GM18858 (cell line): ENCODE measurements around the gene ATP13A3.

Experiments
- ATAC-seq: cut with Tn5 transposase; IDR thresholded peaks from one replicate; pipeline ENCODE4 v1.9.1; 2021; ENCODE audit not compliant: unreplicated experiment

The ATP13A3 gene

DNA sequence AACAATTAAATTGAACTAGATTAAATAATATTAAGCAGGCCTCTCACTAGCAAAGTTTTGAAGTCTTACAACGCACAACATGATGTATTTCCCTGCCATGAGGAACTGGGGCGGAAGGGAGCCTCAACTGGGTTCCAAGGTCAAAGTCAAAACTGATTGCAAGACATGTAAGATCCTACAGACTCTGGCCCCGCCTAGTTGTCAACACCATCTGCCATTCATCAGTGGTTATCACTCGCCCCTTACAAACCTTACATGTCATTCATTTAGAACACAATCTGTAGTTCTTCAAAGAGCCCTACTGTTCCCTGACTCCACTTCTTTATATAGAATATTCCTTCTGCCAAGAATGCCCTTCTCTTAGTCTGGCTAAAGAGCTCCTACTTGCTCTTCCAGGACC, 10.0 kb downstream of the ATP13A3 start:
- ATAC-seq = no peak

- ATAC-seq = no peak
Observed at GRCh38 chr3:194475978-194476377, 10.8 kb downstream of the ATP13A3 start.

DNA sequence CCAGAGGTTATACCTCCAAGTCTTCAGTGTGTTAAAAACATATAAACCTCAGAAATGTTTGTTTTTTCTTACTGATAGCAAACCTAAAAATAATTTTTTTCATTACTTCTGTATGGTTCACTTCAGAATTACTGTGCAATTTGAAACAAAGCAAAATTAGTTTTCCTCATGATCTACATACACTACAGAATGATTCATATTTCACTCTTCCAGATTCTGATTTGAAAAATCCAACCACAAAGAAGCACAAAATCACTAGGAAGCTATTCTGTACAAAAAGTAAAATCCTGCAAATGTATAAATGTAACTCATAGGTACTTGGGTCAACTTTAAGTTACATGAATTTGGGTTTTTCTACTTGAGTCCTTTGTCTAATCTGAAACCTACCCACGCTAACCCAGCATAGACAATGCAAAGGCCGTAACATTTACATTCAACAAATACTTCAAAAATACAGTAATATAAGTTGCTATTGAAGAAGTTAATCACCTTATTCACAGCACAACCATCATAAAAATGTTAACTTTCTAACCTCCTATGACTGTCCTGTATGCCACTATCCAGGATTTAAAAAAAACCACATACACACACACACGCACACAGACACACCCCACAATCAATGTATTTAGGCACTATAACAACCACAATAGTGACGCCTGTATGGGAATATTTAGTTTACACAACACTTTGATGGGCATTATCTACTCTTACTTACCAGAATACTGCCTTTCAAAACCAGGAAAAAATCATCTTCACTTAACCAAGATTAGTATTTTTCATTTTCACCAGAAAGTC, 11.5 kb downstream of the ATP13A3 start:
- ATAC-seq = no peak

DNA sequence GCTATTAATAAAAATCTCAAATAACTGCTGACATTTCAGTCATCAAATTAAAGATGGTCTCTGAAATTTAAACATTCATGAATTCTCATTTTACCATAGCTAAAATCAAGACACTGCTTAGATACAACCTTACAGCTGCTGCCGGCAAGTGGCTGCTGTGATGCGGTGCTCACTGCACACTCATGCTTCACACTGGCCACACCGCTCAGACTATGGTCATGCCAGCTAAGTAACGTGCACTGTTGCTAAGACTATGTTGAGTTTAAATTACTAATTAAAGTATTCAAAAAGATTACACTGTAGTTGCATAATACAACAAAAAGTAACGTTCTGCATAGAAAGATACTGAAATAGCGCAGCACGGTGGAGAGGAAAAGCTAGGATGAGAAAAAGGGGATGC, 12.1 kb downstream of the ATP13A3 start:
- ATAC-seq = no peak

DNA sequence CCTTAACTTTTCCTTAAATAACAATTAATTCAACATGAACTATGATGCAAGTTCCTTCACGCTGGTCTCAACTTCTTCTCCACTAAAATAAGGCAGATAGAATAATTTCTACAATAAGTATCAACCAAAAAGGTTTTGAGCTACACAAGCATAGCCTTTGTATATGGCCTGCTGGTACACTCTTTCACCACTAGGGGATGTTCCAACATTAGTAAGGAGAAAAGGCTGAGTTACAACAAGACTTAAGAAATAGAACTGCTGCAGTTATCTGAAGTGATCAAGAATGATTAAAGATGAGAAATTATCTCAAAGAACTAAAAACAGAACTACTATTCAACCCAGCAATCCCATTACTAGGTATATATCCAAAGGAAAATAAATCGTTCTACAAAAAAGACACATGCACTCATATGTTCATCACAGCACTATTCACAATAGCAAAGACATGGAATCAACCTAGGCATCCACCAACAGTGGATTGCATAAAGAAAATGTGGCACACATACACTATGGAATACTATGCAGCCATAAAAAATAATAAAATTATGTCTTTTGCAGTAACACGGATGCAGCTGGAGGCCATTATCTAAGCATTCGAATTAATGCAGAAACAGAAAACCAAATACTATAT, 14.4 kb downstream of the ATP13A3 start:
- ATAC-seq = no peak

- no peak for ATAC-seq
Observed at GRCh38 chr3:194471863-194472262, 14.9 kb downstream of the ATP13A3 start.

DNA sequence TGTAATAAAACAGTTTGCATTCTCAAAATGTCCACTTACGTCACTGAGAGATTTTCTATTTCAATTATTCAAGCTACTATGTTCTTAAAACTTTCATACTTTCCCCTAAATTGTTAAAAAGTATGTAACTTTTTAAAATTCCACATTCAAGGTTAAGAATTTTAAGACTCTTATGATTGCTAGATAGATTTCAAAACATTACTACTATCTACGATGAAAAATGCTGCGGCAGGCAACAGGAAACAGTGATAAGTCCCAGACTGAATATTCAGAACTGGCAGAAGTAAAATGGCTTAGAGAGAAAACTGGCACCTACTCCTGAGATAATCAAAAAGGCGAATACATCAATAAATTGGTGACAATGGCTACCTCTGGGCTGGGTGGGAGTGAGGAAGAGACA, 16.2 kb downstream of the ATP13A3 start:
- no peak for ATAC-seq

- ATAC-seq = no peak
Observed at GRCh38 chr3:194469977-194470376, 16.8 kb downstream of the ATP13A3 start.

DNA sequence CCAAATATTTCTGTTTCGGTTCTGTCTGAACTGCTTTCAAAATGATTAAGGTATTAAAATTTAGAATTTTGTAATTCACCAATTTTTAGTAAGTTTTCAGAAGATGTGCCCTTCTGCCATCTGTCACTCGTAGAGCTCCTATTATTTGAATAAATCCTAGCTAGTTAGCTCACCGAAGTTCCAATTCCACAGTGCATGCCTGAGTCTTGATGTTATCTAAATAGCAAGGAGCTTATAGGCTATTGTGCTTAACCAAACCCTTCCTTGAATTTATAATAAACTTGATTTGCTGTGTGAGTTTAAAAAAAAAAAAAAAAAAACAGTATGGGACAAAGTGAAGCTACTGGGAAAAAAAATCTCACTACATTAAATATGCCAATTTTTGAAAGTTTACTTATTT, 18.7 kb downstream of the ATP13A3 start:
- no peak for ATAC-seq

- no peak for ATAC-seq
Observed at GRCh38 chr3:194466761-194467356, 19.9 kb downstream of the ATP13A3 start.

DNA sequence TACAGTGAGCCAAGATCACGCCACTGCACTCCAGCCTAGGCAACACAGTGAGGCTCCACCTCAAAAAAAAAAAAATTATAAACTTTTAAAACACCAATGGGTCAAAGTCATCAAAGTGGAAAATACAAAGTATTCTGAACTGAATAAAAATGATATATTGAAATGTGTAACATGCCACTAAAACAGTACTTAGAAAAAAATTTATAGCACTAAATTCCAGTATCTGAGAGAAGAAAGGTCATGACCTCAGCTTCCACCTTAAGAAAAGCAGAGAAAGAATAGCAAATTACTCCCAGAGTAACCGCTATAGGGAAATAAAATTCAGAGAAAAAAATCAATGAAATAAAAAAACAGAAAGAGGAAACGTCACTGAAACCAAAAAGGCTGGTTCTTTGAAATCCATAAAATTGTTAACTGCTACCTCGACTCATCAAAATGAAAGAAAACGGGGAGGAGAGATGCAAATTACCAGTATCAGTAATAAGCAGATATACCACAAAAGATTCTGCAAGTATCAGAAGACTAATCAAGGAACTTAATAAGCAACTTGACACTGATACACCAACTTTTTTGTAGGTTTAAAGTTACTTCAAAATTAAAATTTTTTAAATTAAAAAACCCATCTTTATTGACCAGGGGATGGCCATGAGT, 20.8 kb downstream of the ATP13A3 start:
- ATAC-seq = no peak

DNA sequence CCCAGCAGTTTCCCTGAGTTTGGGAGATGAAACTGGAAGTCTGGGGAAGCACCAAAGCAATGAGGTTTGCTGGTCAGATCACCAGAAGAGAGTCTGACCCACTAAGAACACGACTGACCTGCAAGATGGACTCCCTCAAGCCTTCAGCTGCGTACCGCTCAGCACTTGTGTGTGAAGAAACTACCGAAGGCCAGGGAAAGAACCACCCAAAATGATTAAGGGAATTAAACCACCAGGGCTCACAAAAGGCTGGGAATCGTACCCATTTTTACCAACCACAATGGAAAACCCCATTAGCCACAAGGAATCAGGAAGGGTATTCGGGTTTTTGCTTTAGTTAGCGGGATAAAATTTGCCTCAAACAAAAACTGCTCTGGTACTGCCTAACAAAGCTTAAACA, 21.6 kb downstream of the ATP13A3 start:
- ATAC-seq = no peak

GRCh38 chr3:194464692-194465091, 22.1 kb downstream of the ATP13A3 start:
- no peak for ATAC-seq

- ATAC-seq = no peak
Observed at GRCh38 chr3:194462936-194463335, 23.9 kb downstream of the ATP13A3 start.

DNA sequence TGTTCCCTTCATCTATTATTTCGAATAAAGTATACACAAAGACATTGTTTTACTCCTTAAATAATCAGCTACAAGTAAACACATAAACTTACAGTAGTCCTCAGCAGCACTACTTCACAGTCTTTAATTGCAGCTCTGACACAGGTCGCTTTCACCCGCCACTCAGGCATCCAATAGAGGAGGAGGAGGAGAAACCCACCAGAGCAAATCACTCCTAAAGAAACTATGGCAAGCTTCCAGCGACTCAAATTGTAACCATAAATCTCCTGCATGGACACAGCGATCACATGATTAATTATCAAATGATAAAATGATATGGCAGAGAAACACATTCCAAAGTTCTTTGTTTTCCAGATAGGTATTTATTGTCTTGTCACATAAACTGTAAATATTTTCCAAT, 26.2 kb downstream of the ATP13A3 start:
- no peak for ATAC-seq

DNA sequence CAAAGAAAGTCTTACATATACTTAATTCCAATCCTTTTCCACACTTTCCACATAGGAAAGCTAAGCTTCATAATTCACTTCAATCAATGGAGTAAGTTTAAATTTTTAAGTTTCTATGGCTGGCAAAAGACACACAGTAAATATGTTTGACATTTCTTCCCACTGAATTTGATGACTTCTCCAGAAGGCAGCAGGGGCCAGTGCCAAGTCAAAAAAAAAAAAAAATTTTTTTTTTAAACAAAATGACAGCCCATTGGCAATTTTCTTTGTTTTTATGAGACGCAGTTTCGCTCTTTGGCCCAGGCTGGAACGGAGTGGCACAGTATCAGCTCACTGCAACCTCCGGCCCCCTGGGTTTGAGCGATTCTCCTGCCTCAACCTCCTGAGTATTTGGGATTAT, 28.7 kb downstream of the ATP13A3 start:
- ATAC-seq = no peak

GRCh38 chr3:194455481-194455880, 31.3 kb downstream of the ATP13A3 start:
- ATAC-seq = no peak

DNA sequence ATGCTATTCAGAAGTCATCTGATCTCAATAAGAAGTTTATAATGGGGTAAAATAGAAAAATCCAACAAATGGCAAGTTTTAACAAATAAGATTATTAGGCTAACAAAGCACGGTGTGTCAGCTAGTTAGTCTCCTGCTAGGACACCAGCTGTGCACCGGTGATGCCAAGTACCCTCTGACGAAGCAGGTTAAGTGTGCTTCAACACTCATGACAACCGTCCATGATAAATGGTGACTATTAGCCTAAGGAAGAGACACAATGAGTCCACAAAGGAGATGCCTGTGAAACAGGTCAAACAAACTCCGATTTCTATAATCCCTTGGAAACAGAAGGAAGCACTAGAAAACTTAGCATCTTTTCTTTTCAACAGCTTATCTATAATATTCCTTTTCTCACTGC, 36.5 kb downstream of the ATP13A3 start:
- ATAC-seq = no peak

GRCh38 chr3:194449913-194450312, 36.9 kb downstream of the ATP13A3 start:
- ATAC-seq = no peak

DNA sequence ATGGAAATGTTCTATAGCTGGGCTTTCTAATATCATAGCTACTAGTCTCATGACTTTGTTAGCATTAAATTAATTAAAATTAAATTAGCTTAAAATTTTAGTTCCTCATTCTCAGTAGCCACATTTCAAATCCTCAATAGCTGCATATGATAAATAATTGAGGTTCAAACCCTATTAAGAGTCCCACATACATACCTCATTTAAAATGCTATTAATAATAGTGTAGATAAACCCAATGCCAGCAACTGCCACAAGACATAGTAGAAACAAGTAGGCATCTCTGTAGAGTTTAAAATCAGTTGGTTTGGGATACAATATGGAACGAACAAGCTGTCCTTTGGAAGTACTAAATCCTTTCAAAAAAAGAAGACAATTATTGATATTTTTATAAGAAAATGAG, 39.1 kb downstream of the ATP13A3 start:
- ATAC-seq = no peak

- ATAC-seq = no peak
Observed at GRCh38 chr3:194447161-194447560, 39.6 kb downstream of the ATP13A3 start.

DNA sequence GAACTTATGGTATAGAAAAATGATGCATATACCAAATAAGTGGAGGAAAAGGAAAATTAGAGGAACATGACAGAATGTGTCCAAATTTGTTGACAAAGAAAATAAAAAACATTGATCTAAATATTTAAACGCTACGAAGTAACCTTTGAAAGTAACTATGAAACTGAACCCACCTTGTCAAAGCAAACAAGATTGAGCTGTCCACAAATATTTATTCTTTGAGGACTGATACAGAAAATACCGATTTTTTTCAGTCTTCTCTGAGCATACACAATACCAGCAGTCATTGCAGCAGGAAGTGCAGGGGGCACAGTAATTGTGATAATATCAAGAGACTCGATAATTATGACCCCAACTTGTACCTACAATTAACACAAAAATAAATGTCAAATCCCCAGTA, 40.0 kb downstream of the ATP13A3 start:
- ATAC-seq = no peak
